ENCODE data around the gene SGCD. TPM values are rescaled to one million over a fixed set of nuclear protein-coding genes. Genes with fewer than 3 reads are reported as not detected.

SGCD gene
- total and polyA plus RNA-seq, 9 of the 15 experiments (the other 6 are each of a cell fraction or from before 2014, with no cell fraction given): not detected

DNA sequence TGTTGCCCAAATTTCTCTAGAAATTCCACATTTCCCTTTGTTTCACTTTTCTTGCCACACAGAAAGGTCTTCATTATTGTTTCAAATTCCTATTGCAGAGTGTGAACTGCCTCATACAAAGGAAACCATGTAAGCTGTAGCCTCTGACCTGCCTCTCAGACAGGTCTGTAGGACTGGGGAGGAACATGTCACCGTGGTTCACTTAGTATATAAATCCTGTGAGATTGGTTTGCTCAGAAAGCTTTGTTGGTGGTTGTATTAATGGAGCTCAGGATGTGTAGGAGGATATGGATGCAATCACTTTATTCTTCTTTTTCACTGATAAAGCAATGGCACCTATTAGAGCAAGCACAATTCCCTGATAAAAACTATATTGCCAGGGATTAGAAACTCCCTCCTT lies 4.2 kb downstream of the SGCD start (continued):
- TF ChIP-seq, protein P1, sequence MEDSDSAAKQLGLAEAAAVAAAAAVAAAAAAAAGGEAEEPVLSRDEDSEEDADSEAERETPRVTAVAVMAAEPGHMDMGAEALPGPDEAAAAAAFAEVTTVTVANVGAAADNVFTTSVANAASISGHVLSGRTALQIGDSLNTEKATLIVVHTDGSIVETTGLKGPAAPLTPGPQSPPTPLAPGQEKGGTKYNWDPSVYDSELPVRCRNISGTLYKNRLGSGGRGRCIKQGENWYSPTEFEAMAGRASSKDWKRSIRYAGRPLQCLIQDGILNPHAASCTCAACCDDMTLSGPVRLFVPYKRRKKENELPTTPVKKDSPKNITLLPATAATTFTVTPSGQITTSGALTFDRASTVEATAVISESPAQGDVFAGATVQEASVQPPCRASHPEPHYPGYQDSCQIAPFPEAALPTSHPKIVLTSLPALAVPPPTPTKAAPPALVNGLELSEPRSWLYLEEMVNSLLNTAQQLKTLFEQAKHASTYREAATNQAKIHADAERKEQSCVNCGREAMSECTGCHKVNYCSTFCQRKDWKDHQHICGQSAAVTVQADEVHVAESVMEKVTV (CRISPR knock-in tag; IDR thresholded peaks at IDR 0.05): no peak
- TF ChIP-seq, protein P2, sequence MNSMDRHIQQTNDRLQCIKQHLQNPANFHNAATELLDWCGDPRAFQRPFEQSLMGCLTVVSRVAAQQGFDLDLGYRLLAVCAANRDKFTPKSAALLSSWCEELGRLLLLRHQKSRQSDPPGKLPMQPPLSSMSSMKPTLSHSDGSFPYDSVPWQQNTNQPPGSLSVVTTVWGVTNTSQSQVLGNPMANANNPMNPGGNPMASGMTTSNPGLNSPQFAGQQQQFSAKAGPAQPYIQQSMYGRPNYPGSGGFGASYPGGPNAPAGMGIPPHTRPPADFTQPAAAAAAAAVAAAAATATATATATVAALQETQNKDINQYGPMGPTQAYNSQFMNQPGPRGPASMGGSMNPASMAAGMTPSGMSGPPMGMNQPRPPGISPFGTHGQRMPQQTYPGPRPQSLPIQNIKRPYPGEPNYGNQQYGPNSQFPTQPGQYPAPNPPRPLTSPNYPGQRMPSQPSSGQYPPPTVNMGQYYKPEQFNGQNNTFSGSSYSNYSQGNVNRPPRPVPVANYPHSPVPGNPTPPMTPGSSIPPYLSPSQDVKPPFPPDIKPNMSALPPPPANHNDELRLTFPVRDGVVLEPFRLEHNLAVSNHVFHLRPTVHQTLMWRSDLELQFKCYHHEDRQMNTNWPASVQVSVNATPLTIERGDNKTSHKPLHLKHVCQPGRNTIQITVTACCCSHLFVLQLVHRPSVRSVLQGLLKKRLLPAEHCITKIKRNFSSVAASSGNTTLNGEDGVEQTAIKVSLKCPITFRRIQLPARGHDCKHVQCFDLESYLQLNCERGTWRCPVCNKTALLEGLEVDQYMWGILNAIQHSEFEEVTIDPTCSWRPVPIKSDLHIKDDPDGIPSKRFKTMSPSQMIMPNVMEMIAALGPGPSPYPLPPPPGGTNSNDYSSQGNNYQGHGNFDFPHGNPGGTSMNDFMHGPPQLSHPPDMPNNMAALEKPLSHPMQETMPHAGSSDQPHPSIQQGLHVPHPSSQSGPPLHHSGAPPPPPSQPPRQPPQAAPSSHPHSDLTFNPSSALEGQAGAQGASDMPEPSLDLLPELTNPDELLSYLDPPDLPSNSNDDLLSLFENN (IDR thresholded peaks at IDR 0.05; ENCODE audit: low read depth in 2 of 2, low read length in 2 of 2): no peak
- no peak for TF ChIP-seq NR1H2 (CRISPR knock-in tag; IDR thresholded peaks at IDR 0.05)

DNA sequence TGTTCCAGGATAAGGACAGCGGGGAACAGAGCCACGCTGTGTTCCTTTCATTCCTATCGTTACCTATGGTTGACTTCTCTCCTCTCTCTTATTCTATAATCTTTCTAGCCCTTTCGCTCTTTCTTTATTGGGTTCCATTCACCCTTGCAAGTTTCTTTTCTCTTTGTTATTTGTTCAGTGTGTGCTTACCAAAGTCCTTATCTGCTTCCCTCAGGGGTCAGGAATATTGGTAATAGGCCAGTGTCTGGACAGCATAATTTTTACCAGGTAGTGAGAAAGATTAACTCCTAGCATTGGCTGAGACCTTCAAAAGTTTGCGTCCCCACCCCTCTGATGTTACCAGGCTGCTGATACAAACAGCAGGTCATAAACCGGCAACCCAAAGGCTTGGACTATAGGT lies 4.9 kb downstream of the SGCD start:
- H3K79me2 ChIP-seq (ENCODE audit: control insufficient read depth, insufficient read depth, low read length): no peaks in the 10 kb centered on the region
- H3K9ac ChIP-seq (ENCODE audit: insufficient read depth in 1 of 2, low read depth in 2 of 2, low read length in 2 of 2): no peak overlapping the region
- in situ Hi-C loops (cut with MboI) (no loop called here), intact Hi-C loops (cut with micrococcal nuclease) (no loop called here)
- ATAC-seq (no peak), FAIRE-seq (no peak), DNase-seq (ENCODE audit: extremely low read depth in 1 of 4, low spot score in 3 of 4) (no peak)
- no TSS peak for BruUV-seq (replicated peaks)
- no peaks in the 10 kb centered on the region for H3K36me3 ChIP-seq (ENCODE audit: control insufficient read depth, insufficient read depth, low read length)
- peaks cover 1% of the 10 kb centered on the region; the same call in 1 of the 2 replicates for H3K9me3 ChIP-seq (replicated peaks; ENCODE audit: control insufficient read depth, insufficient read depth, low read depth, low read length)
- 1% methylated on average over 6 of the region's 6 CpGs for WGBS (ENCODE audit: insufficient coverage, low coverage, missing lambda C conversion rate)
- H3K27ac ChIP-seq (ENCODE audit: extremely low read depth, low read depth, low read length): no peak overlapping the region
- no peaks in the 10 kb centered on the region for H4K20me1 ChIP-seq (replicated peaks; ENCODE audit: control insufficient read depth, insufficient read depth, low read length)
- no peak overlapping the region for H3K4me2 ChIP-seq (ENCODE audit: insufficient read depth, low read length)
- CTCF ChIA-PET (ENCODE audit: low intra/inter-chr PET ratio): no interaction called here
- no peaks in the 10 kb centered on the region for H3K4me1 ChIP-seq (replicated peaks in 1 of 2; ENCODE audit: control insufficient read depth in 2 of 2, insufficient read depth in 2 of 2, low read length in 2 of 2)
- no peaks in the 10 kb centered on the region for H3K27me3 ChIP-seq (ENCODE audit: control insufficient read depth in 2 of 2, insufficient read depth in 2 of 2, low read length in 2 of 2)
- POLR2A ChIA-PET: no interaction called here
- H3K9me1 ChIP-seq (ENCODE audit: control insufficient read depth, insufficient read depth, low read length): no peaks in the 10 kb centered on the region
- no peak overlapping the region for H3K4me3 ChIP-seq
- no peak overlapping the region for H2AFZ ChIP-seq (ENCODE audit: low read depth, low read length)
- TF ChIP-seq RB1 (IDR thresholded peaks at IDR 0.05; ENCODE audit: low read depth) (no peak), ZNF583 (CRISPR knock-in tag; IDR thresholded peaks at IDR 0.05) (no peak), NCOA2 (IDR thresholded peaks at IDR 0.05; ENCODE audit: partially characterized antibody in 2 of 2) (no peak), HDAC6 (IDR thresholded peaks at IDR 0.05; ENCODE audit: low read depth, low read length) (no peak), TAF1 (IDR thresholded peaks at IDR 0.05; ENCODE audit: control insufficient read depth, extremely low read depth, insufficient read depth, low read length, severe bottlenecking) (no peak)
- TF ChIP-seq, protein P3, sequence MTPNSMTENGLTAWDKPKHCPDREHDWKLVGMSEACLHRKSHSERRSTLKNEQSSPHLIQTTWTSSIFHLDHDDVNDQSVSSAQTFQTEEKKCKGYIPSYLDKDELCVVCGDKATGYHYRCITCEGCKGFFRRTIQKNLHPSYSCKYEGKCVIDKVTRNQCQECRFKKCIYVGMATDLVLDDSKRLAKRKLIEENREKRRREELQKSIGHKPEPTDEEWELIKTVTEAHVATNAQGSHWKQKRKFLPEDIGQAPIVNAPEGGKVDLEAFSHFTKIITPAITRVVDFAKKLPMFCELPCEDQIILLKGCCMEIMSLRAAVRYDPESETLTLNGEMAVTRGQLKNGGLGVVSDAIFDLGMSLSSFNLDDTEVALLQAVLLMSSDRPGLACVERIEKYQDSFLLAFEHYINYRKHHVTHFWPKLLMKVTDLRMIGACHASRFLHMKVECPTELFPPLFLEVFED (CRISPR knock-in tag; conservative IDR thresholded peaks at IDR 0.05): no peak
- TF ChIP-seq, protein P4, sequence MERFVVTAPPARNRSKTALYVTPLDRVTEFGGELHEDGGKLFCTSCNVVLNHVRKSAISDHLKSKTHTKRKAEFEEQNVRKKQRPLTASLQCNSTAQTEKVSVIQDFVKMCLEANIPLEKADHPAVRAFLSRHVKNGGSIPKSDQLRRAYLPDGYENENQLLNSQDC (CRISPR knock-in tag; IDR thresholded peaks at IDR 0.05): no peak
